Measurements from ENCODE around the gene TBRG1. TPM values are rescaled to one million over a fixed set of nuclear protein-coding genes. Genes with fewer than 3 reads are reported as not detected.

The TBRG1 gene
- polyA plus RNA-seq, 1 donor (not counting 4 experiments of a cell fraction or from before 2014, with no cell fraction given) = 40.2 TPM

DNA sequence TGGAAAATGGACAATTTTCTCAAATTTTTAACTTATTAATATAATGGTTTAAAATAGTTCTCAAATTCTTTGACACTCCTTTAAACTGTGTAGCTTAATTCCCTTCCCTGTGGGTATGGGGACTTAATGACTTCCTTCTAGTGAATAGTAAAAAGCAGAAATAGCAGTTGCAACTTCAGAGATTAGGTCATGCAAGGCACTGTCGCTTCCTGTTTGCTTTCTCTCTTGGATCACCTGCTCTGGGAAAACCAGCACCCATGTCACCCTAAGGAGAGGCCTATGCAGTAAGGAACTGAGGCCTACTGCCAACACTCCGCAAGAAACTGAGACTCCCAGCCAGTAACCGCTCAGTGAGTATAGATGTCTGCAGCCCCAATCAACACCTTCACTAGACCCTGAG lies 16.9 kb upstream of the TBRG1 start:
- no peaks in the 10 kb centered on the region for H3K4me1 ChIP-seq (ENCODE audit: control insufficient read depth, extremely low read depth, insufficient read depth, low read length)
- no peaks in the 10 kb centered on the region for H3K79me2 ChIP-seq (ENCODE audit: control insufficient read depth, insufficient read depth, low read length)
- no peak overlapping the region for H3K9ac ChIP-seq (ENCODE audit: control insufficient read depth, extremely low read depth, insufficient read depth, low read length)
- H3K4me3 ChIP-seq (ENCODE audit: control insufficient read depth in 2 of 3, extremely low read depth in 1 of 3, insufficient read depth in 2 of 3, low read depth in 1 of 3, low read length in 3 of 3) = no peak overlapping the region
- H3K4me2 ChIP-seq (ENCODE audit: control insufficient read depth, extremely low read depth, insufficient read depth, low read depth, low read length) = no peak overlapping the region
- DNase-seq (ENCODE audit: low read depth, low spot score) (no peak), FAIRE-seq (no peak)
- dilution Hi-C loops (cut with MboI; ENCODE audit: extremely low pct_ligation_motif_present, low sequenced_read_pairs) = no loop called here
- H3K27me3 ChIP-seq (ENCODE audit: control insufficient read depth, extremely low read depth, insufficient read depth, low read length) = peaks cover 4% of the 10 kb centered on the region
- H2AFZ ChIP-seq (ENCODE audit: control insufficient read depth, low read length) = no peak overlapping the region
- H3K36me3 ChIP-seq (ENCODE audit: control insufficient read depth in 2 of 2, extremely low read depth in 1 of 2, insufficient read depth in 2 of 2, low read length in 2 of 2) = no peaks in the 10 kb centered on the region
- no peak for TF ChIP-seq EZH2 (IDR thresholded peaks at IDR 0.05; ENCODE audit: low read length)
- TF ChIP-seq, protein P1, sequence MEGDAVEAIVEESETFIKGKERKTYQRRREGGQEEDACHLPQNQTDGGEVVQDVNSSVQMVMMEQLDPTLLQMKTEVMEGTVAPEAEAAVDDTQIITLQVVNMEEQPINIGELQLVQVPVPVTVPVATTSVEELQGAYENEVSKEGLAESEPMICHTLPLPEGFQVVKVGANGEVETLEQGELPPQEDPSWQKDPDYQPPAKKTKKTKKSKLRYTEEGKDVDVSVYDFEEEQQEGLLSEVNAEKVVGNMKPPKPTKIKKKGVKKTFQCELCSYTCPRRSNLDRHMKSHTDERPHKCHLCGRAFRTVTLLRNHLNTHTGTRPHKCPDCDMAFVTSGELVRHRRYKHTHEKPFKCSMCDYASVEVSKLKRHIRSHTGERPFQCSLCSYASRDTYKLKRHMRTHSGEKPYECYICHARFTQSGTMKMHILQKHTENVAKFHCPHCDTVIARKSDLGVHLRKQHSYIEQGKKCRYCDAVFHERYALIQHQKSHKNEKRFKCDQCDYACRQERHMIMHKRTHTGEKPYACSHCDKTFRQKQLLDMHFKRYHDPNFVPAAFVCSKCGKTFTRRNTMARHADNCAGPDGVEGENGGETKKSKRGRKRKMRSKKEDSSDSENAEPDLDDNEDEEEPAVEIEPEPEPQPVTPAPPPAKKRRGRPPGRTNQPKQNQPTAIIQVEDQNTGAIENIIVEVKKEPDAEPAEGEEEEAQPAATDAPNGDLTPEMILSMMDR (optimal IDR thresholded peaks at IDR 0.05 in 1 of 3, IDR thresholded peaks at IDR 0.05 in 1 of 3, conservative IDR thresholded peaks at IDR 0.05 in 1 of 3; ENCODE audit: extremely low read depth in 1 of 3, insufficient read depth in 2 of 3, low read length in 3 of 3) = no peak
- H3K27ac ChIP-seq (ENCODE audit: control insufficient read depth, insufficient read depth, low read length) = no peak overlapping the region
- H3K9me3 ChIP-seq (ENCODE audit: control insufficient read depth, low read depth, low read length) = no peaks in the 10 kb centered on the region
- no peaks in the 10 kb centered on the region for H4K20me1 ChIP-seq (ENCODE audit: control insufficient read depth, extremely low read depth, insufficient read depth, low read length)
- no peaks in the 10 kb centered on the region for H3K9me1 ChIP-seq (ENCODE audit: control insufficient read depth, extremely low read depth, insufficient read depth, low read length)

DNA sequence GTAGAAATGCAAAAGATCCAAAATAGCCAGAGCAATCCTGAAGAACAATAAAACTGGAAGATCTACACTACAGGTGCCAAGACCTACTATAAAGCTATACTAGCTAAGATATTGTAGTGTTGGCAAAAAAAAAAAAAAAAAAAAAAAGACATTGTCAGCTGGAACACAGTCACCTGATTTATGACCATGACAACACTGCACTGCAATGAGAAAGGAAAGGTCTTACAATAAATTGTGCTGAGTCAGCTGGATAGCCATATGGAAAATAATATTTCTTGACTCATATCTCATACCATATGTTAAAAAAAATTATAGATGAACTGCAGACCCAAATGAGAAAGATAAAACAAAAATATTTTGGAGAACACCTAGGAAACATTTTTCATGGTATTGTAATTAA lies 14.5 kb upstream of the TBRG1 start:
- dilution Hi-C loops (cut with MboI; ENCODE audit: extremely low pct_ligation_motif_present, low sequenced_read_pairs) = no loop called here
- no peaks in the 10 kb centered on the region for H3K79me2 ChIP-seq (ENCODE audit: control insufficient read depth, insufficient read depth, low read length)
- H3K9me1 ChIP-seq (ENCODE audit: control insufficient read depth, extremely low read depth, insufficient read depth, low read length) = no peaks in the 10 kb centered on the region
- no peak overlapping the region for H3K27ac ChIP-seq (ENCODE audit: control insufficient read depth, insufficient read depth, low read length)
- H2AFZ ChIP-seq (ENCODE audit: control insufficient read depth, low read length) = no peak overlapping the region
- no peaks in the 10 kb centered on the region for H3K9me3 ChIP-seq (ENCODE audit: control insufficient read depth, low read depth, low read length)
- no peak overlapping the region for H3K4me2 ChIP-seq (ENCODE audit: control insufficient read depth, extremely low read depth, insufficient read depth, low read depth, low read length)
- no peaks in the 10 kb centered on the region for H4K20me1 ChIP-seq (ENCODE audit: control insufficient read depth, extremely low read depth, insufficient read depth, low read length)
- no peak overlapping the region for H3K9ac ChIP-seq (ENCODE audit: control insufficient read depth, extremely low read depth, insufficient read depth, low read length)
- DNase-seq (ENCODE audit: low read depth, low spot score) (no peak), FAIRE-seq (no peak)
- H3K4me1 ChIP-seq (ENCODE audit: control insufficient read depth, extremely low read depth, insufficient read depth, low read length) = no peaks in the 10 kb centered on the region
- H3K27me3 ChIP-seq (ENCODE audit: control insufficient read depth, extremely low read depth, insufficient read depth, low read length) = no peaks in the 10 kb centered on the region
- H3K4me3 ChIP-seq (ENCODE audit: control insufficient read depth in 2 of 3, extremely low read depth in 1 of 3, insufficient read depth in 2 of 3, low read depth in 1 of 3, low read length in 3 of 3) = no peak overlapping the region
- no peaks in the 10 kb centered on the region for H3K36me3 ChIP-seq (ENCODE audit: control insufficient read depth in 2 of 2, extremely low read depth in 1 of 2, insufficient read depth in 2 of 2, low read length in 2 of 2)
- TF ChIP-seq, protein P1 (optimal IDR thresholded peaks at IDR 0.05 in 1 of 3, IDR thresholded peaks at IDR 0.05 in 1 of 3, conservative IDR thresholded peaks at IDR 0.05 in 1 of 3; ENCODE audit: extremely low read depth in 1 of 3, insufficient read depth in 2 of 3, low read length in 3 of 3) = no peak
- no peak for TF ChIP-seq EZH2 (IDR thresholded peaks at IDR 0.05; ENCODE audit: low read length)

Data from keratinocyte (primary cell).